ENCODE measurements around the gene TSPAN9. TPM values are rescaled to one million over a fixed set of nuclear protein-coding genes. Genes with fewer than 3 reads are reported as not detected.

TSPAN9 gene, protein sequence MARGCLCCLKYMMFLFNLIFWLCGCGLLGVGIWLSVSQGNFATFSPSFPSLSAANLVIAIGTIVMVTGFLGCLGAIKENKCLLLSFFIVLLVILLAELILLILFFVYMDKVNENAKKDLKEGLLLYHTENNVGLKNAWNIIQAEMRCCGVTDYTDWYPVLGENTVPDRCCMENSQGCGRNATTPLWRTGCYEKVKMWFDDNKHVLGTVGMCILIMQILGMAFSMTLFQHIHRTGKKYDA
- 17.7 and 18.5 TPM in 2 replicates for total RNA-seq

DNA sequence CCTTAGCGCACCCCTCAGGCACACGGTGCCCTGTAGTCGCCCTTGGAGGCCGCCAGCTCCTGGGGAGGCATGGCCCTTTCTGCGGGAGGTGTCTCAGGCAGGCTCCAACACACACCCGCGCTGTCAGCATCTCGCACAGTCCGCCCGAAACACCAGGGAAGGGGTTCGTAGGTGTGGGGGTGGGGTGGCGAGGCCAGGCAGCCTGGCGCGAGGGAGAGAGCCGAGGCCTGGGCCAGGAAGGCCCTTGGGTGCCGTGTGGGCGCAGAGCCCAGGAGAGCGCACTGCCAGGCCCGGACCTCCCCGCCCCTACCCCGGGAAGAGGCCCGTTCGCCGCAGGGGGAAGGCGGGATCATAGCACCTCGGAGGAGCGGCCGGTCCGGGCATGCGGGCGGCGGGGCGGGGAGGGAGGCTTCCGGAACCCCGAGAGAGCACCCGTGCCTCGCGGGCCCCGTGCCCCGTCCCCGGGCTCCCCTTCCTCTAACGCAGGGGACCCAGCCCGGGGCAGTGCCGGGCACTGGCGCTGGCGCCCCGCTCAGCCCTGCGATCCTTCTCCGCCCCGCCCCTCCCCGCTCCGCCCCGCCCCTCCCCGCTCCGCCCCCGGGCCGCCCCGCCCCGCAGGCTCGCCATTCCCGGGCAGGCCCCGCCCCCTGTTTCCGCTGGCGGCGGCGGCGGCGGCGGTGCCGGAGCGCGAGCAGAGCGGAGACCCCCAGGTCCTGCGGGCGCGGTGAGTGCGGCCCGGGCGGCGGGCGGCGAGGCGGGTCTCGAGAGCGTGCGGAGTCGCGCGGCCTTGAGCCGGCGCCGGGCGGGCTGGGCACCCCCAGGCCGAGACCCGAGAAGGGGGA, at the start of gene TSPAN9:
Gene TSPAN9, plus strand, starts transcription at position 650 of the 842 bp plus-strand sequence. CDS start 123,815 bp downstream, outside the sequence.
- no peaks in the 10 kb centered on the region for H3K27me3 ChIP-seq (ENCODE audit: control insufficient read depth, insufficient read depth, low read length)
- peak within 1 kb of the TSS; percentile 76 for H3K4me3 ChIP-seq (ENCODE audit: low read depth, low read length)
- no peaks in the 10 kb centered on the region for H3K36me3 ChIP-seq (ENCODE audit: control insufficient read depth, insufficient read depth, low read length)
- DNase-seq (ENCODE audit: low read depth) = no peak
- TF ChIP-seq, protein P1, sequence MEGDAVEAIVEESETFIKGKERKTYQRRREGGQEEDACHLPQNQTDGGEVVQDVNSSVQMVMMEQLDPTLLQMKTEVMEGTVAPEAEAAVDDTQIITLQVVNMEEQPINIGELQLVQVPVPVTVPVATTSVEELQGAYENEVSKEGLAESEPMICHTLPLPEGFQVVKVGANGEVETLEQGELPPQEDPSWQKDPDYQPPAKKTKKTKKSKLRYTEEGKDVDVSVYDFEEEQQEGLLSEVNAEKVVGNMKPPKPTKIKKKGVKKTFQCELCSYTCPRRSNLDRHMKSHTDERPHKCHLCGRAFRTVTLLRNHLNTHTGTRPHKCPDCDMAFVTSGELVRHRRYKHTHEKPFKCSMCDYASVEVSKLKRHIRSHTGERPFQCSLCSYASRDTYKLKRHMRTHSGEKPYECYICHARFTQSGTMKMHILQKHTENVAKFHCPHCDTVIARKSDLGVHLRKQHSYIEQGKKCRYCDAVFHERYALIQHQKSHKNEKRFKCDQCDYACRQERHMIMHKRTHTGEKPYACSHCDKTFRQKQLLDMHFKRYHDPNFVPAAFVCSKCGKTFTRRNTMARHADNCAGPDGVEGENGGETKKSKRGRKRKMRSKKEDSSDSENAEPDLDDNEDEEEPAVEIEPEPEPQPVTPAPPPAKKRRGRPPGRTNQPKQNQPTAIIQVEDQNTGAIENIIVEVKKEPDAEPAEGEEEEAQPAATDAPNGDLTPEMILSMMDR (IDR thresholded peaks at IDR 0.05; ENCODE audit: insufficient read depth, low read length, poor library complexity, severe bottlenecking) = no peak

DNA sequence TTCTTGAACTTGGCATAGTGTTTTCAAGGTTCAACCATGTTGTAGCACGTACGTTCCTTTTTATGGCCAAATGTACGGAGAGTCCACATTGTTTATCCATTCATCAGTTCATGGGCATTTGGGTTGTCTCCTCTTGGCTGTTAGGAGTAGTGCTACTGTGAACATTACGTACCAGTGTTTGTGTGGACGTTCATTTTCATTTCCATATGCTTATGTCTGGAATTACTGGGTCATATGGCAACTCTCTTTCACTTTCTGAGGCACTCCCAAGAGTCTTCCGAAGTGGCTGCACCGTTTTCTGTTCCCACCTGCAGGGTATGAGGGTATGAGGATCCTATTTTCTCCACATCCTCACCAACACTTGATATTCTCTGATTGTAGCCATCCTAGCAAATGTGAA, 49.1 kb upstream of the TSPAN9 start:
- DNase-seq (ENCODE audit: low read depth) = no peak
- no peaks in the 10 kb centered on the region for H3K27me3 ChIP-seq (ENCODE audit: control insufficient read depth, insufficient read depth, low read length)

DNA sequence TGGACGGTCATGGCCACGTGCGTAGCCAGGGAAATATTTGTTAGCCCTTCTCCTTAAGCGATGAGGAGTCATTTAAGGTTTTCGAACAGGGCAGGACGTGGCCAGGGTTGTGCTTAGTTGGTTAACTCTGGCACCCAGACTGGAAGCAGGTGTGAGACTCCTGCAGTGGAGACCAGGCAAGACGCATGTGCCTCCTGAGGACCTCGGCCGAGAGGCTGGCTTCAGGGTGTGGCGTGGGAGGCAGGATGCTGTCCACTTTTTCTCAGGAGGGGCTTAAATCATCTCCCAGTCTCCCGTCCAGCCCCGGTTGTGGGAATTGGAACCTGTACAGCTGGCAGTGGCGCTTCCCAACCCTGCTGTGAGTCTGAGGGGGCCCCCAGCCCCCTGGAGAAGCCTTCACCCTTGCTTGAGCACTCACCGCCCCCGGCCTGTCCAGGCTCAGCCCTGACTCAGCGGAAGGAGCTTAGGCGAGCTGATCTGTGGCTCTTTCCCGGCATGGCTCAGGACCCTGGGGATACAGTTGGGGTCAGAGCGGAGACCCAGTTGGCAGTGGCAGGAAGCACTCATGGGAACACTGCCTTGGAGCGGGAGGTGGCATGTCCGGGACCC, 46.3 kb upstream of the TSPAN9 start:
- no peak for DNase-seq (ENCODE audit: low read depth)
- Histone ChIP-seq H3K4me3 (ENCODE audit: low read depth, low read length) (no peak overlapping the region), H3K36me3 (ENCODE audit: control insufficient read depth, insufficient read depth, low read length) (peaks cover under 1% of the 10 kb centered on the region), H3K27me3 (ENCODE audit: control insufficient read depth, insufficient read depth, low read length) (no peaks in the 10 kb centered on the region)
- TF ChIP-seq, protein P1 (IDR thresholded peaks at IDR 0.05; ENCODE audit: insufficient read depth, low read length, poor library complexity, severe bottlenecking) = no peak

More for the DNA sequence above, 49.1 kb upstream of the TSPAN9 start:
- TF ChIP-seq, protein P1 (IDR thresholded peaks at IDR 0.05; ENCODE audit: insufficient read depth, low read length, poor library complexity, severe bottlenecking) = no peak
- H3K4me3 ChIP-seq (ENCODE audit: low read depth, low read length) = no peak overlapping the region
- no peaks in the 10 kb centered on the region for H3K36me3 ChIP-seq (ENCODE audit: control insufficient read depth, insufficient read depth, low read length)

DNA sequence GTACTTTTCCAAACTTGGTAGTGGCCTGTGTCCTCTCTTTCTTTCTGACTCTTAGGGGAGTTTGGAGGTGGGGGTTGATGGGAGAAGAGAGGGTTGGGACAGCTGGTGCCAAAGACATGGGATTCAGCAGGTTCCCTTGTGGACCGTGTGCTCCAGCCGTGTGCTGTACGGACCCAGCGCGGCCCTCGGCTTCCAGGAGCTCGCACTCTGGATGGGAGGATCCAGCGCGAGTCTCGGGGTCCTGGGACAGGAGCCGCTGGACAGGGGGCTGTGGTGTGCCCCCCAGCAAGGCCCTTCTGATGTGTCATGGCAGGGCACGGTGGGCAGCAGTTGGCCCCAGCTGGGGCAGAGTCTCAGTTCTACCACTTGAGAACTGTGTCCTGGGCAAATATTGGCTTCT, 45.0 kb upstream of the TSPAN9 start:
- TF ChIP-seq, protein P1 (IDR thresholded peaks at IDR 0.05; ENCODE audit: insufficient read depth, low read length, poor library complexity, severe bottlenecking) = no peak
- Histone ChIP-seq H3K4me3 (ENCODE audit: low read depth, low read length) (no peak overlapping the region), H3K27me3 (ENCODE audit: control insufficient read depth, insufficient read depth, low read length) (no peaks in the 10 kb centered on the region), H3K36me3 (ENCODE audit: control insufficient read depth, insufficient read depth, low read length) (peaks cover 2% of the 10 kb centered on the region)
- DNase-seq (ENCODE audit: low read depth) = no peak

DNA sequence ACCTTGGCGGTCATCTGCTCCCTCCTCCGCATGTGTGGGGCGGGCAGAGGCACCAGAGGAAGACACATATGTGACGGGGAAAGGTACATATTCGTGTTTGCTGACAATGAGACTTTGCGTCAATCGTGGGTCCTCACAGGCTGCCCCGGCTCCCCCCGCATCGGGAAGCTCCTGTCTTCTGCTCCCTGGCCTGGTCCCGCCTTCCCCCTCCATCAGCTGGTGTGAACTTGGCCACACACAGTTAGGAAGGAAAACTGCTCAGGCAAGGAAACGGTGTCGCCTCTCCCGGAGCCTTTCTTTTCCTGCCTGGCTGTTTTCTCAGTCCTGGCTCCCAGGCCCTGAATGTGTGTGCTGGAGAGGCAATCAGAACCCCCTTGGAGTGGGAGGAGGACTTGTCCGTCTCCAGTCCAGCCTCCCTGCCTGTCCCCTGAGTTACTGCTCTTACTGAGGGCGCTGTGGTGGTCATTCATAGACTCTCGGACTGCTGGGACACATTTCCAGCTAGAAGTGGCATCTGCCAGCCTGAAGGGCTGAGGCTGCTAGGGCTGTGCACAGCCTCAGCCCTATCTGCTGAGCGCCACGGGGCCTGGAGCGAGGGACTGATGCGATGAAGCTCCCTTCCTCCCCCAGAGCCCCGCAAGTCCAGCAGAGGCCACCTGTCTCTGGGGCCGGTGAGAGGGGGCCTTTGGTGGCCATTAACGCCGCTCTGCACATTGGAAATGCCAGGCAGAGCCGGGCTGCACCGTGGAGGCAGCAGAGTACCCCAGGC, 44.2 kb upstream of the TSPAN9 start:
- TF ChIP-seq, protein P1 (IDR thresholded peaks at IDR 0.05; ENCODE audit: insufficient read depth, low read length, poor library complexity, severe bottlenecking) = no peak
- Histone ChIP-seq H3K27me3 (ENCODE audit: control insufficient read depth, insufficient read depth, low read length) (no peaks in the 10 kb centered on the region), H3K4me3 (ENCODE audit: low read depth, low read length) (no peak overlapping the region), H3K36me3 (ENCODE audit: control insufficient read depth, insufficient read depth, low read length) (peaks cover 2% of the 10 kb centered on the region)
- no peak for DNase-seq (ENCODE audit: low read depth)

Measured in kidney epithelial cell (primary cell).